Suppressor macrophage treated with lipopolysaccharide for 4 hours (primary cell): ENCODE data around the gene SCAPER.
"Not testable (repeated sequence)": the region's sequence is repeated elsewhere in the genome, so short reads cannot be mapped to it uniquely, and the experiment has no call there.

Experiments
- DNase-seq: peaks from one replicate; pipeline ENCODE4 v3.0.0-alpha.2; 2020

SCAPER gene

GRCh38 chr15:76763554-76763953 lies 141.6 kb downstream of the SCAPER start:
- DNase-seq, result no peak

GRCh38 chr15:76756381-76756780 lies 148.8 kb downstream of the SCAPER start:
- DNase-seq, result no peak

- peak; percentile 5 for DNase-seq
These were observed 151.4 kb downstream of the SCAPER start for GRCh38 chr15:76753771-76754170.

- DNase-seq, result no peak
These were observed 152.0 kb downstream of the SCAPER start for GRCh38 chr15:76753131-76753530.

GRCh38 chr15:76752549-76752948 lies 152.6 kb downstream of the SCAPER start:
- DNase-seq, result no peak

GRCh38 chr15:76737573-76737972 lies 167.6 kb downstream of the SCAPER start:
- DNase-seq, result no peak

- not testable (repeated sequence) for DNase-seq
These were observed 172.8 kb downstream of the SCAPER start for GRCh38 chr15:76732321-76732720.

GRCh38 chr15:76730262-76730661 lies 174.9 kb downstream of the SCAPER start:
- no peak for DNase-seq

GRCh38 chr15:76718863-76719262 lies 186.3 kb downstream of the SCAPER start:
- no peak for DNase-seq

- no peak for DNase-seq
These were observed 190.2 kb downstream of the SCAPER start for GRCh38 chr15:76714950-76715349.

GRCh38 chr15:76711351-76711827 lies 193.8 kb downstream of the SCAPER start:
- DNase-seq, result no peak

- not testable (repeated sequence) for DNase-seq
These were observed 201.1 kb downstream of the SCAPER start for GRCh38 chr15:76704032-76704431.

- no peak for DNase-seq
These were observed 208.3 kb downstream of the SCAPER start for GRCh38 chr15:76696840-76697239.

- DNase-seq, result not testable (repeated sequence)
These were observed 212.6 kb downstream of the SCAPER start for GRCh38 chr15:76692546-76692945.

GRCh38 chr15:76687592-76687991 lies 217.5 kb downstream of the SCAPER start:
- DNase-seq, result not testable (repeated sequence)

- DNase-seq, result no peak
These were observed 221.1 kb downstream of the SCAPER start for GRCh38 chr15:76684002-76684401.

GRCh38 chr15:76682833-76683232 lies 222.3 kb downstream of the SCAPER start:
- no peak for DNase-seq

GRCh38 chr15:76682259-76682658 lies 222.9 kb downstream of the SCAPER start:
- DNase-seq, result no peak

- DNase-seq, result no peak
These were observed 226.4 kb downstream of the SCAPER start for GRCh38 chr15:76678766-76679165.

GRCh38 chr15:76674883-76675282 lies 230.3 kb downstream of the SCAPER start:
- no peak for DNase-seq

GRCh38 chr15:76669521-76670207 lies 235.5 kb downstream of the SCAPER start:
- DNase-seq, result no peak

GRCh38 chr15:76668900-76669299 lies 236.2 kb downstream of the SCAPER start:
- DNase-seq, result no peak

- DNase-seq, result peak; percentile 5
These were observed 237.0 kb downstream of the SCAPER start for GRCh38 chr15:76667943-76668715.

GRCh38 chr15:76664895-76665294 lies 240.2 kb downstream of the SCAPER start:
- no peak for DNase-seq
